Activated B cell treated with CpG ODN at 0.5 μM for 24 hours (primary cell): ENCODE measurements around the gene KMT2E. TPM values are rescaled to one million over a fixed set of nuclear protein-coding genes. Genes with fewer than 3 reads are reported as not detected.

Experiments
- ATAC-seq: fragments of 200-7000 bp; cut with Tn5 transposase; one replicate; pipeline ENCODE4 v1.10.0; 2021; ENCODE audit warnings: low read depth, mild to moderate bottlenecking, moderate library complexity
- CTCF ChIA-PET: fragments of 350-600 bp; sonication (Branson Sonifier 250); formaldehyde crosslinking; loops from one replicate; lab custom pipeline; 2021; ENCODE audit warnings: antibody characterized with exemption; lab: Charles Lee
- POLR2A ChIA-PET: fragments of 350-600 bp; sonication (Branson Sonifier 250); formaldehyde crosslinking; loops from one replicate; lab custom pipeline; 2021; ENCODE audit warnings: antibody characterized with exemption; lab: Charles Lee
- DNase-seq: peaks from one replicate; pipeline ENCODE4 v3.0.0; 2022
- H3K27ac Mint-ChIP-seq: one replicate; pipeline ENCODE4 v1.8.0; 2020; ENCODE audit warnings: mixed read lengths
- H3K27me3 Mint-ChIP-seq: one replicate; pipeline ENCODE4 v1.8.0; 2021; ENCODE audit warnings: mixed read lengths
- H3K36me3 Mint-ChIP-seq: one replicate; pipeline ENCODE4 v1.8.0; 2021; ENCODE audit warnings: low read depth, mixed read lengths
- H3K4me1 Mint-ChIP-seq: one replicate; pipeline ENCODE4 v1.8.0; 2021; ENCODE audit warnings: mixed read lengths
- H3K4me3 Mint-ChIP-seq: one replicate; pipeline ENCODE4 v1.8.0; 2020; ENCODE audit warnings: mild to moderate bottlenecking, mixed read lengths
- H3K9me3 Mint-ChIP-seq: one replicate; pipeline ENCODE4 v1.8.0; 2020; ENCODE audit warnings: mixed read lengths
- intact Hi-C: fragments of 100-400 bp; cut with micrococcal nuclease; formaldehyde crosslinking; loops from one replicate; pipeline ENCODE4 v1.15.1; 2024
- total RNA-seq: library from RNA; stranded (reverse); gene quantifications from 2 replicates; pipeline ENCODE4 v1.2.3, GENCODE V29; 2022
- TF ChIP-seq, protein P1 (sequence below): fragments of 200-600 bp; IDR thresholded peaks from one replicate; pipeline ENCODE4 v1.8.0; 2022; ENCODE audit warnings: antibody characterized with exemption, mild to moderate bottlenecking

Gene KMT2E
- total RNA-seq, 1 donor from 2014 or later, result 183 TPM

DNA sequence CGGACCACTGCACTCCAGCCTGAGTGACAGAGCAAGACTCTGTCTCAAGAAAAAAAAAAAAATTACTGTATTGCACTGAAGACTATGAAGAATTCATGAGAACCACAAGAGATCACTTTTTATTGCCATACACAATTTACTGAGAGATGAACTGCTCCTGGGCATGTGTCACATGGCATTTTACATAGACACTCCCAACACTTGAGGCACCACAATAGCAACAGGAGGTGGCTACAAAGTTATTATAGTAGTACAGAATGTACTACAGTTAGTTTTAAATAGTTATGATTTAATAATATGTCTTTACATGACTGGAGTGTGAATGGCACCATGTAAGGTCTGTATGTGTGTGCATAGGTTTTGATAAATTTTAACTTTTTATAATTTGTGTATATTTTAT, 70.6 kb downstream of the KMT2E start:
- DNase-seq (no peak), ATAC-seq (no peak)
- Mint-ChIP-seq H3K4me3 (no peak overlapping the region), H3K9me3 (no peaks in the 10 kb centered on the region), H3K4me1 (no peaks in the 10 kb centered on the region), H3K36me3 (peaks cover 78% of the 10 kb centered on the region), H3K27ac (no peak overlapping the region), H3K27me3 (no peaks in the 10 kb centered on the region)
- intact Hi-C loops, result no loop called here
- ChIA-PET CTCF (no interaction called here), POLR2A (no interaction called here)
- TF ChIP-seq, protein P1, sequence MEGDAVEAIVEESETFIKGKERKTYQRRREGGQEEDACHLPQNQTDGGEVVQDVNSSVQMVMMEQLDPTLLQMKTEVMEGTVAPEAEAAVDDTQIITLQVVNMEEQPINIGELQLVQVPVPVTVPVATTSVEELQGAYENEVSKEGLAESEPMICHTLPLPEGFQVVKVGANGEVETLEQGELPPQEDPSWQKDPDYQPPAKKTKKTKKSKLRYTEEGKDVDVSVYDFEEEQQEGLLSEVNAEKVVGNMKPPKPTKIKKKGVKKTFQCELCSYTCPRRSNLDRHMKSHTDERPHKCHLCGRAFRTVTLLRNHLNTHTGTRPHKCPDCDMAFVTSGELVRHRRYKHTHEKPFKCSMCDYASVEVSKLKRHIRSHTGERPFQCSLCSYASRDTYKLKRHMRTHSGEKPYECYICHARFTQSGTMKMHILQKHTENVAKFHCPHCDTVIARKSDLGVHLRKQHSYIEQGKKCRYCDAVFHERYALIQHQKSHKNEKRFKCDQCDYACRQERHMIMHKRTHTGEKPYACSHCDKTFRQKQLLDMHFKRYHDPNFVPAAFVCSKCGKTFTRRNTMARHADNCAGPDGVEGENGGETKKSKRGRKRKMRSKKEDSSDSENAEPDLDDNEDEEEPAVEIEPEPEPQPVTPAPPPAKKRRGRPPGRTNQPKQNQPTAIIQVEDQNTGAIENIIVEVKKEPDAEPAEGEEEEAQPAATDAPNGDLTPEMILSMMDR, result no peak

DNA sequence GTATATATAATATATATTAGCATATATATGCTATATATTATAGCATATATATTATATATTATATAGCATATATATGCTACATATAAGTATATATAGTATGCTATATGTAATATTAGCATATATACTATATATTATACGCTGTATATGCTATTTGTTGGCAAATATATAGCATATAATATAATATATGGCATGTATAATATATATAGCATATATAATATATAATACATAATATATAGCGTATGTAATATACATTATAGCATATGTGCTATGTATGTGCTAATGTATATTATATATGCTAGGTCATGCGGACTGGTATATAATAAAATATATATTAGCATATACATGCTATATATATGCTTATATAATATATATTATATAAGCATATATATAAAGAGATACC, 72.8 kb downstream of the KMT2E start:
- Mint-ChIP-seq H3K36me3 (peaks cover 73% of the 10 kb centered on the region), H3K27ac (no peak overlapping the region), H3K27me3 (no peaks in the 10 kb centered on the region), H3K4me3 (no peak overlapping the region), H3K4me1 (no peaks in the 10 kb centered on the region), H3K9me3 (no peaks in the 10 kb centered on the region)
- intact Hi-C loops, result no loop called here
- TF ChIP-seq, protein P1, result no peak
- POLR2A ChIA-PET, result no interaction called here
- no peak for DNase-seq
- CTCF ChIA-PET, result no interaction called here
- no peak for ATAC-seq

DNA sequence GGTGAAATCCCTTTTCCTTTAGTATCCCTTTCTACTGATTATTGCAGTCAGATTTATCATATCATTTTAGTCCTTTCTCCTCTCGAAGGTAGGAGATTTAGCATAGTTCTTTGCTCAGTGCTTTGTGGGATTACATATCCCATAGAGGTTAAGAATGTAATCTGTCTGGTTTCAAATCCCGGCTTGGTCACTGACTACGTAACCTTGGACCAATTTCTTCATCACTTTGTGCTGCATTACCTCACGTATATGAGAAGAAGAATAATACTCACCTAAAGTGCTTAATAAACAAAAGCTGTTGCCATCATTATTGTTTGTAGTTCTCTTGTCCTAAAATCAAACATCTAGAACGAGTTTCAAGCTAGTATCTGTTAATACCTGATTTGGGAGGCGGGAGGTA, 74.0 kb downstream of the KMT2E start:
- no peak for DNase-seq
- intact Hi-C loops, result no loop called here
- Mint-ChIP-seq H3K4me1 (no peaks in the 10 kb centered on the region), H3K36me3 (peaks cover 73% of the 10 kb centered on the region), H3K9me3 (no peaks in the 10 kb centered on the region), H3K27ac (no peak overlapping the region), H3K4me3 (no peak overlapping the region), H3K27me3 (no peaks in the 10 kb centered on the region)
- CTCF ChIA-PET, result interaction anchor here (1.3 kb wide), 1 partner anchor 107 kb away, joined by 3 read pairs; no protein-coding TSS in a partner anchor
- POLR2A ChIA-PET, result no interaction called here
- TF ChIP-seq, protein P1, result no peak
- ATAC-seq, result no peak

DNA sequence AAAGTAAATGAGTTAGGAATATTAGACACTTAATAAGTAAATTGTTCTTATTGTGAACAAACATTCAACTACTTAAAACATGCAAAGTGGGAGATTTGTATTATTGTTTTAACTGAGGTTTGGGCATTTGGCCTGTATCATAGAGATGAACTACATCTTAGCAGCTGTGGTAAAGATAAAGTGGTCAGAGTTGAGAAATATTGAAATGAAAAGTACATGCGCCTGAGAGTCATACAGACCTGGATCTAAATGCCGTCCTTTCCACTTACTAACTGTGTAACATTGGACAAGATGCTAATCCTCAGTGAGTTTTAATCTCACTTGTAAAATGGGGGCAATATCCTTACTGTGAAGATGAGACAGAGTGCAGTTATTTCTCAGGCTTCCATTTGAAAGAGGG, 74.5 kb downstream of the KMT2E start:
- ATAC-seq (no peak), DNase-seq (no peak)
- H3K27ac Mint-ChIP-seq, result no peak overlapping the region
- TF ChIP-seq, protein P1, result no peak
- no peaks in the 10 kb centered on the region for H3K9me3 Mint-ChIP-seq
- H3K4me1 Mint-ChIP-seq, result no peaks in the 10 kb centered on the region
- no peak overlapping the region for H3K4me3 Mint-ChIP-seq
- ChIA-PET POLR2A (no interaction called here), CTCF (interaction anchor here (1.3 kb wide), 1 partner anchor 107 kb away, joined by 3 read pairs; no protein-coding TSS in a partner anchor)
- H3K36me3 Mint-ChIP-seq, result peaks cover 72% of the 10 kb centered on the region
- intact Hi-C loops, result no loop called here
- H3K27me3 Mint-ChIP-seq, result no peaks in the 10 kb centered on the region

DNA sequence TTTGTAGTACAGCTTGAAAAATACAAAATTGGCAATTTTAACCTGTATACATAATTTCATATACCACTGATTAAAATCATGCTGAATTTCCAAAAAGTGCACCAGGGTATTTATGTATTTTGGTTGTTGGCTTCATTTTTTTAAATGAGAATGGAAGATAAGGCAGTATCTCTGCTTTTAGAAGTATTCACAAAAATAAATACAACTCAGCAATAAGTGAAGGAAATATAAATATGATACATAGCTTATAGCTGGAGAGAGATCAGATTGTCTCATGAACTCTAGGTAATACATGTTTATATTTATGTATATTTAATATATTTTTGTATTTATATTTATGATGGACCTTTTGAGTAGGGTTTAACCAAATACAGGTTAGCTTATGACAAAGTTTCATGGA, 81.0 kb downstream of the KMT2E start:
- ATAC-seq (no peak), DNase-seq (no peak)
- H3K9me3 Mint-ChIP-seq, result no peaks in the 10 kb centered on the region
- POLR2A ChIA-PET, result no interaction called here
- CTCF ChIA-PET, result no interaction called here
- peaks cover 14% of the 10 kb centered on the region for H3K4me1 Mint-ChIP-seq
- intact Hi-C loops, result no loop called here
- TF ChIP-seq, protein P1, result no peak
- H3K27me3 Mint-ChIP-seq, result no peaks in the 10 kb centered on the region
- H3K36me3 Mint-ChIP-seq, result peaks cover 80% of the 10 kb centered on the region
- H3K4me3 Mint-ChIP-seq, result no peak overlapping the region
- peak overlapping the region; percentile 41 for H3K27ac Mint-ChIP-seq
